GM18511 (cell line): ENCODE measurements around the gene CDH4.

Source experiments
- ATAC-seq: cut with Tn5 transposase; IDR thresholded peaks from one replicate; pipeline ENCODE4 v1.9.1; 2021; ENCODE audit warnings: mild to moderate bottlenecking, moderate library complexity; ENCODE audit not compliant: unreplicated experiment

The CDH4 gene

DNA sequence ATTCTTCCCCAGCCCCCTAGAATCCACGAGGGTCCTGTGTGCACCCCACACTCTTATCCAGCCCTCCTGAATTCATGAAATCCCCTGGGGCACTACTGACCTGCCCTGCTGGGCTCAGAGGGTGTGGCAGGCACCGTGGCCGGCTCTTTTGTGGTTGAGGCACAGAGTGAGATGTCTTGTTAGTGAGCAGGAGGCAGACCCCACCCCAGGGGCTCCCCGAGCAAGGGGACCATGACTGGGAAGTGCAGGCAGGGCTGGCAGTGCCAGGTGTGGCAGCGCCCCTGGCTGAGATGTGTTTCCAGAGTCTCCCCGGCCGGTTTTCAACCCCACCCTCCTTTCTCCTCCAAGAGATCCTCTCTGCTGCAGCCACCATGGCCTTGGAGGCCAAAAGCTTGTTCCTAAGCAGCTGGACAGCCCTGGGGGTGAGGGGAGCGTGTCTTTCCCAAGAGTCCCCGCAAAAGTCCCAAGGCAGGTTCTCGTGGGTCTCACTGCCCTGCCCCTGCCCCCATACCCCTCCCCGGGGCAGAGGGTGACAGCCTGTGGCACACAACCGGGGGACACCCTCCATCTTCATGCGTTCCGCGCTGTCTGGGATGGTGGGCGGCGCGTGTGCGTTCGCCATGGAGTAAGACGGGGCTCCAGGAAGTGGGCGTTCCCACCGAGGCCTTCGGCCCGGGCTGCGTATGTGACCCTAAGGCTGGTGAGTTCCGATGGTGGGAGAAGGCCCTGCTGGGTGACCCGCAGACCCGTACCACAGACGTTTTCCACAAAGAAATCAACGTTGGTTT, 604.8 kb downstream of the CDH4 start:
- ATAC-seq = no peak

DNA sequence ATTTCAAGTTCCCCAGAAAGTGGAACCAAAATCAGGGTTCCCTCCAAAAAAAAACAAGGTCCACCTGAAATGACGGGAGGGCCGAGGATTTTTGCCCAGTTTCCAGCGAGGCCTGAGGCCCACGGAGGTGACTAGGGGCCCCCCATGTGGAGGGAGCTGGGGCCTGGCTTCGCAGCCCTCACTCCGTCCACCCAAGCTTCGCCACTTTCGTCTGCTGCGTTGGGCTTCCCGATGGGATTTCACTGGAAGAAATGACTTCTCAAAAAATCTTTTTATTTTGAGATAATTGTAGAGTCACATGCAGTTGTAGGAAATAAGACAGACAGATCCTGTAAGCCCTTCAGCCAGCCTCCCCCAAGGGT, 605.3 kb downstream of the CDH4 start:
- ATAC-seq = no peak

DNA sequence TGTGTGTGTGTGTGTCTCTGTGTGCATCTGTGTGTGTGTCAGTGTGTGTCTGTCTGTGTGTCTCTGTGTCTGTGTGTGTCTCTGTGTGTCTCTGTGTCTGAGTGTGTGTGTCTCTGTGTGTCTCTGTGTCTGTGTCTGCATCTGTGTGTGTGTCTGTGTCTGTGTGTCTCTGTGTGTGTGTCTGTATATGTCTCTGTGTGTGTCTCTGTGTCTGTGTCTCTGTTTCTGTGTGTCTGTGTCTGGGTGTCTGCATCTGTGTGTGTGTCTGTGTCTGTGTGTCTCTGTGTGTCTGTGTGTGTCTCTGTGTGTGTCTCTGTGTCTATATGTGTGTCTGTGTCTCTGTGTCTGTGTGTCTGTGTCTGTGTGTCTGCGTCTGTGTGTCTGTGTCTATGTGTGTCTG, 605.8 kb downstream of the CDH4 start:
- ATAC-seq = no peak

DNA sequence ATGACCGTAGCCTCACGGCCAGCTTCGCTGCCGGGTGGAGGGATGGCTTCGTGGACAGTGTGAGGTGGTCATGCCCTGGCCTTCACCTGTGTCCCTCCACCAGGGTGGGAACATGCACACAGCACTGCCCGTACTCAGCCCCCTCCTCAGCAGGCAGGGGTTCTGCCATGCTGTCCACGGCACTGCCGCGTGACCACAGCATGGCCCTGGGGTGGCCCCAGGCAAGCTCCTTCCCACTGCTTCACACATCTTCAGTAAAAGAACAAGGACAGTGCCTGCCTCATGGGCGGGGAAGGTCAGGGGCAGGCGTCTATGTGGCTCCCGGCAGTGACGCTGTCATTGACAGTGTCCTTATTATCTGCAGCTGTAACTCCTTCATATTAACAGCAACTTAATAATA, 607.7 kb downstream of the CDH4 start:
- no peak for ATAC-seq

DNA sequence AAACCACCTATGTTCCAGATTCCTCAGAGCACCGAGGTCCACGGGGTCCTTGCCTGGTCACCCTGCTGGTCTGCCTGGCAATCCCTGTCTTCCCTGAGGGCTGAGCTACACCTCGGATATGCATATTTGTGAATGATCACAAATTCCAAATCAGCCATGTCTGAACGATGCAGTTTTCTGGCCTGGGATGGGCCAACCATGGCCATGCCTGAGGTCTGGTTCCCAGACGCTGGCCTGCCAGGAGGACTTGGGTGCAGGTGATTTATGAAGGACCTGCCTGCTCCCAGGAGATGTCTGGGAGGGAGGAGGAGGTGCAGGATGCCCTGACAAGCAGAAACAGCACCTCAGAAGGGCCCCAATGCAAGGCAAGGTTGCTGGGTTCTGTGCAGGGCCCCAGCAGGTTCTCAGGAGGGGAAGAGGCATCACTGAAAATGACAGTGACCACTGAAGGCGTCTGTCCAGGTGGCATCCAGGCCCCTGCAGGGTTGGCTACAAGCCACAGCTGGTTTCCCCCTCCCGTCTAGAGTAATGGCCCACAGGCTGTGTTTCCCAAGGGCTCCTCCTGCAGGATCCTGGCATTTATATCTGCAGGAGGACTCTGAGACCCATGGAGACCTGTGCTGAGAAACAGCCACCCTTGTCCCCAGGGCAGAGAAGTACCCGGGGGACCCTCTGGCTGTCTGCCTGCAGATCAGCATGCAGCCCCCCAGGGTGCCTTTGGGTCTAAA, 608.4 kb downstream of the CDH4 start:
- no peak for ATAC-seq

DNA sequence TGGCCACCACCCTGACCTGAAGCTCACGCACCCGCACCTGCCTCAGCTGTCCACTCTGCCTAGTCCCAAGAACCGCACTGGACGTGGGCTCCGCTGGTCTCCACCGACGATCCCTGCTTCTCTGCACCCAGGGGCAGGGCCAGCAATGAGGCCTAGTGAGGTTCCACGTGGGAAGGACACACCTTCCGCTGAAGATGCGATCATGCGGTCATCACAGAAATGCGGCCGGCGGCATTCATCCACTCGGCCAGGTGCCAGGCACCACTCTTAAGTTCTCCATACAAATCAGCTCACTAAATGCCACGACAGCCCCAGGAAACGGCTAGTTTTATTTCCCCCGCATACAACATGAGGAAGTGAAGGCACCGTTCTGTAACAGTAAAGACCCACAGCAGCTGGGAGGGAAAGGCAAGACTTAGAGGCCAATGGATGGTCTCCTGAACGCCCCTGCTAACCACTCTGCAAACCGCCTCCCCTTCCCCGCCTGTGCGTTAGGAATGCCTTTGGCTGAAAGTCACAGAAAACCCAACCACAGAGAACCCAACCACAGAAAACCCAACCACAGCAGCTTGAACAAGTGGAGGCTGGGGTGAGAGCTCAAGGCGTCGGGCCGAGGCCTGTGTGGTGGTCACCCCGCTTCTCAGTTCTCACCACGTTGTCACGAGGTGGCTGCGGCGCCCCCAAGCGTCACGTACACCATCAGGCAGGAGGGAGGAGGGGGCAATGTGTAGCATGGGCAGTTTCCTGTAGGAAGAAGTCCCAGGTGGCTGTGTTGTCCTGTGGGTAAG, 609.2 kb downstream of the CDH4 start:
- no peak for ATAC-seq

DNA sequence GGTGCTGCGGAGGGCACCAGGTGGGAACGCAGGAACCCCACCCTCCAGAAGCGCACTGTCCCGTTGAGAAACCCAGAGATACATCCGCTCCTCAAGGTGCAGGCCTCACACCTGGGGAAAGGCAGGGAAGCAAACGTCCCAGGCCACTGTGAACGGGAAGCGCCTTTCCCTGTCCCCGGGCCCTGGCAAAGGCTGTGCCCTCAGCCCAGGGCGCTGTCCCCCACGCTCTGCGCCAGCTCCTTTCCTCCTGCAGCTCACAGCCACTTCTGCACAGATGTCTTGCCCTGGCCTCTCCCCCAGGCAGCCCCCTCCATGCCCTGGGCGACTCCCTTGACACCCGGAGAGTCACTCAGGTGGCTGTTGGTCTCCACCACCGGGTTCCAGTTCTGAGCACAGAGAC, 609.8 kb downstream of the CDH4 start:
- no peak for ATAC-seq

DNA sequence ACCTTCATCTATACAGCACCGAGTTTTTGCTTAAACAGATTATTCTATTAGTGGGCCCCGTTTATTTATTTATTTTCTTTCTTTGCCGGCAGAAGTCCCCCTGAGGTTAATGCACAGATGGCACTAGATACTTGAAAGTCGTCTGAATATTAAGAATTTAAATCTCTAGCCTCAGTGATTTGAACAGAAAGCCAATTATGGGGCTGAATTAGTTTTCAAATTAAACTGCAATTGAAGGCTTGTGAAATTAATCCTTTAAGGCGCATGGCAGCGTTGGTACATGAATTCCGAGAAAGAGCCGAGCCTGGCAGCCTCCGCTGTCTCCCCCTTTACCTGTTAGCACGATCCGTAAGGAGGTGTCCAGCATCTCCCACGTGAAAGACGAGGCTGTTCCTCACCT, 610.8 kb downstream of the CDH4 start:
- ATAC-seq = no peak

DNA sequence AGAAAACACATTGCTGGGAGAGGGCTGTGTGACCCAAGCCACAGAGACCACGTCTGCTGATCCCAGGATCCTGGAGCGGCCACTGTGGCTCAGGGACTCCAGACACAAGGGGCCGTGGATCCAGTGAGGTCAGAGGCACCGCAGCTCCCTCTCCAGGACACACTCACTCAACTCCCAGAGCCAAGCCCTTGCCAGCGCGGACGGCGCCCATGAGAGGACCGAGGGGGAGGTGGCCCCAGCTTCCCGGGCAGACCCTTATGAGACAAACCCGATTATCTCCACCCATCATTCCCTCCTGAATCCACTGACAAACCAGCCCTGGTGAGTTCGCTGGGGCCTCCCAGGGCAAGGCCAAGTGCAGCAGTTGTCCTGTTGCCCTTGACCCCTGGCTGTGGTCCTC, 612.4 kb downstream of the CDH4 start:
- no peak for ATAC-seq

DNA sequence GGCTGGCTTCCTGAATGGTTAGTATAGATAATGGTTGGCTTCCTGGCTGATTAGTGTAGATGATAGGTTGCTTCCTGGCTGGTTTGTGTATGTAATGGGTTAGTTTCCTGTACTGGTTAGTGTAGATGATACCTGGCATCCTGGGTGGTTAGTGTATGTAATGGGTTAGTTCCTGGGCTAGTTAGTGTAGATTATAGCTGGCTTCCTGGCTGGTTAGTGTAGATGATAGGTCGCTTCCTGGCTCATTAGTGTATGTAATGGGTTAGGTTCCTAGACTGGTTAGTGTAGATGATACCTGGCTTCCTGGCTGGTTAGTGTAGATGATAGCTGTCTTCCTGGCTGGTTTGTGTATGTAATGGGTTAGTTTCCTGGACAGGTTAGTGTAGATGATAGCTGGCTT, 613.3 kb downstream of the CDH4 start:
- ATAC-seq = no peak

DNA sequence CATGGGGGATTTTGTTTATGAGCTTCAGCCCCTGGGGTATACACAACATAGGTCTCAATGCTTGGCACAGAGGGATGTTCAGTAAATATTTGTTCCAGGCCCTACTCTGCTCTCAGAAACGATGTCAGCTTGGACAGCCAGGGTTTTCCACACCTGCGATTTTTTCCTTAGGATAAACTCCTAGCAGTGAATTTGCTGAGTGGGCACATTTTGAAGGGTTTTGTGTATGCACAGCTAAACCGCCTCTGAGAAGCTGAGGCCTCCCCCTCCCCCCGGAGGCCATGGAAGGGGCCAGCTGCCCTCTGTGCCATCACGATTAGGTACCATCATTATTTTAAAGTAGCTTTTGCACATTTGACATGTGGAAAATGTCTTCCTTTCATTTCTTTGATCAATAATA, 614.1 kb downstream of the CDH4 start:
- ATAC-seq = no peak

DNA sequence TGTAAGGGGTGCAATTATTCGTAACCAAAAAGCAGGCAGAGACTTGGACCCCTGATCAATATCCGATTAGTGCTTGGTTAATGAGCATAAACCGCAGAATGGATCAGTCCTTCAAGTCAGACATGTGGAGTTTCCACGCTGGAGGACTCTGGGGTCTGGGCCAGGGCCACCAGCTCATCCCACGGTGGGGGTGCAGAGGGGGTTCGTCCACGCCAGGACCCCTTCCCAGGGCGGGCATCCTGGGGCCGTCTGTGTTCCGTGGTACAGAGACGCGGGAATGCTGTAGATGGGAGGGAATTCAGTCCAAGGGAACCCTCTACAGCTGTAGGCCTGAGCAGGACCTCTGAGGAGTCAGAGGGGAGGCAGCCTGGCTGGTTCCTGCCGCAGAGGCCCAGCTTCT, 615.9 kb downstream of the CDH4 start:
- no peak for ATAC-seq

DNA sequence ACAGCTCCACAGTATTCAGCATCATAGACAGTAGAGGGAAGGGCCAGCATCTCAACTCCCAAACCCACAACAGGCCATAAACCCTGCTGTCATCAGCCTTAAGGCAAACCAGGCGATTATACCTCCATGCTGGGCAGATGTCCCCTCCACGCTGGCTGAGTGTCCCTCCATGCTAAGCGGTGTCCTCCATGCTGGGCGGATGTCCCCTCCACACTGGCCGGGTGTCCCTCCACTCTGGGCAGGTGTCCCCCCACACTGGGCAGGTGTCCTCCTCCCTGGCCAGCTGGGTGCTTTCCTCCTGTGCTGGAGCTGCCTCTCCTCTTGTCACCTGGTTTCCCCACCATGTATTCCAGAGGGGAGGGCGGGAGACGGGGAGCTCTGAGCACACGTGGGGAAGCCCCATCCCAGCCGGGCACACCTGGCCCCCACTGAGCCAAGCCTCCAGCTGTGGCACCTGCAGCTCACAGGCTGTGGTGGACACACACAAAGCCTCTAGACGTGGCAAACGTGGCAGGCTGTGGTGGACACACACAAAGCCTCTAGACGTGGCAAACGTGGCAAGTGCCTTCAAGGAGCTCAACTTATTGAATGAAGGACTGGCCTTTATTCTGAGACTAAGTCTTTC, 616.5 kb downstream of the CDH4 start:
- ATAC-seq = no peak

DNA sequence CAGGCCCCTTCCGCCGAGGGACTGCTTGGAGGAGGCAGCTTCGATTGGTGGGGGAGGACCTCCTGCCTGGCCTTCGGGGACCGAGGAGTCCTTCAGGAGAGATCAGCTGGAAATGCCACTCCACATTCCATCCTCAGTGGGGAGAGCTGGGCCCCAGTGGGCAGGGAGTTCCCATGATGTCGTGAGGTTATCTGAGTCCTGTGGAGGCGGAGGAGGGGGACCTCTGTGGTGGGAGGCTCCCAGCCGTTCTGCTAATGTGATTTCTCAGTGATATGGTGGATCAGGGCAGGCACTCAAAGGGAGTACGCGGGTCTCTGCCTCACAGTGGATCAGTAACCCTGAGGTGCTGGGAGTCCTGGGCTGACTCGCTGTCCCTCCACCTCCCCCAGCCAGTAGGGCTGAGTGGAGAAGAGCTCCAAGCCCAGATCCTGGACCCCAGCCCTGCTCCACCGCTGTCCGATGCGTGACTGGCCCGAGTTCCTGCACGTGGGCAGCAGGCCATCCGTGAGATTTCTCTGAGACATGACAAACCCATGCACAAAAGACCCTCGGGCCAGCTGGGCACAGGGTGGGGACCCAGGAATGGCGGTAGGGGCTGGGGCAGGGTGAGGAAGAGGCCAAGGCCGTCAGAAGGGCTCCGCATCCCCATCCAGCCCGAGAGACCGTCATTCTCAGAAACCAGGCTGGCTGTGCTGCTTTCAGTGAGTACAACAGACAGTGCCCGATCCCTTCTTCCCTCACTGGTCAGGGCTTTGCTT, 617.9 kb downstream of the CDH4 start:
- no peak for ATAC-seq

DNA sequence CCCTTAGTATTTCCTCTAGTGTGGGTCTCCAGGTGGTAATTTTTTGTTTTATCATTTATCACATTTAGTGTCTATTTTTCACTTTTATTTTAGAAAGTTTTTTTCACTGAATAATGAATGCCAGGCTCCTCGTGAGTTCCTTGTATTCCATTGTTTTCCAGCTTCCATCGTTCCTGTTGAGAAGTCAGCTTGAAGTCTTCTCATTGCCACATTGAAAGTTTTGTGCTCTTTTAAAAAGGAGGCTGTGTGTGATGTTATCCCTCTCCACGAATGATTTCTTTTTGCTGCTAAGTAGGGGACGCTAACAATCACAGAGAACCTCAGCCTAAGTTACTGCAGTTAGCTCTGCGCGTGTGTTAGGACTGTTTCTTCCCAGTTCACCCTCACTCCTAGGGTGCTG, 619.1 kb downstream of the CDH4 start:
- ATAC-seq = no peak

DNA sequence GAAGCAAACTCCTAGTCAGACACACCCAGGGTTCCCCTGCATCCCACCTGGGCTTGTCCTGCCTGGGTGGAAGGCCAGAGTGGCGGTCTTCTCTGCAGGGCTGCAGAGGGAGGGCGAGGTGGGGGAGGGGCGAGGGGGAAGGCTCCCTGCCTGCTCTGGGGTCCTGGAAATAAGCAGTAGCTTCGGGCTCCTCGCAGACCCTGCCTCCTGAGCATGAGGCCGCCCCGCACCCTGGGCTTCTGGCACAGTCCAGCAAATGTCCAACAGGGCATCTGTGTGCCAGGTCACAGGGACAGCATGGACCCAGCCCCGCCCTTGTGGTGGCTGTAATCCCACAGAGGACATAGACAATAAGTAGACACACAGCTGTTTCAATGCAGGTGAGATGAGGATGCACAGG, 619.9 kb downstream of the CDH4 start:
- ATAC-seq = no peak

DNA sequence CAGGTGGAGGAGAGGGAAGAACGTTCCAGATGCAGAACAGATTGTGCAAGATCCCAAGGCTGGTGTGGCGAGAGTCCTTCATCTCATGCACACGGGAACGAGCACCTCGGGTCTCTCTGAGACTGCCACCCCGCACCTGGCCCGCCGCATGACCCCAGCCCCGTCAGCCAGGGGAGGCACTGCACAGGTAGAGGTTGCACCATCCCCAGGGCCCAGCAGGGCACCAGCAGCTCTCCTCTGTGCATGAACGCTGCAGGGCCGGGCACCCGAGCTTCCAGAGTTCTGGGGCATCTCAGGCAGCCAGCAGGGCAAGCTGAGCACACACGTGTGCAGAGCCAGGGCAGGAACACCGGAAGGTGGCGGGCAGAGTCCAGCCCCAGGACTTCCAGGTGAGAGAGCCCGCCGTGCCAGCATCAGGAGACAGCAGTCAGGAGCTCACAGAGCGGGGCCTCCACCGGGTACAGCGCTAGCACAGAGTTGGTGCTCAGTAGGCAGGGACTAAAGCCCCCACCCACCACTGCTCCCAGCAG, 620.4 kb downstream of the CDH4 start:
- ATAC-seq = no peak

DNA sequence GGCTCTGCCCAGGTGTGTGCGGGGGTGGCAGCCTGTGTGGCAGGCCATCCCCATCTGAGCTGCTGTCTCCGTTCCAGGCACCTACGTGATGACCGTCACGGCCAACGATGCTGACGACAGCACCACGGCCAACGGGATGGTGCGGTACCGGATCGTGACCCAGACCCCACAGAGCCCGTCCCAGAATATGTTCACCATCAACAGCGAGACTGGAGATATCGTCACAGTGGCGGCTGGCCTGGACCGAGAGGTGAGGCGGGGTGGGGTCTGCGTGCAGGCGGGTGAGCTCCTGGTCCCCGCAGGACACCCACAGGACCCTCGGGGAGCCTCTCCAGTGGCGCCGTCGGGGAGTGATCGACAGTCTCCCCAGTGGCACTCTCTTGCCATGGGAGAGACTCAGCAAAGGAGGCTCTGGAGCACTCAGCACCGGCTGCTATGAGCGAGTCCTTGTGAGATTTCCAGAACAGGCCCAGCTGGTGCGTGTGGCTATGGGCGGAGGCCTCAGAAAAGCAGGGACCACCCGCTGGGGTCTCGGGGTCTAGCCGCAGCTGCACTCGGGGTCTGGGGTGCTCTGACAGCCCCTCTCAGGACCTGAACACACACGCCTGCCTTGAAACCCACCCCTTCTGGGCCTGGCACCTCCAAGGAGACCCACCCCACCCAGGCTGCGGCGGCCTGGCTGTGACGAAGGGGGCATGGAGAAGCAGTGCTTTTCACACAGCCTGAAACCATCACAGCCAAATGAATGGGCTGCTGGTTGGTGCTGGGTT, 621.8 kb downstream of the CDH4 start:
- no peak for ATAC-seq

DNA sequence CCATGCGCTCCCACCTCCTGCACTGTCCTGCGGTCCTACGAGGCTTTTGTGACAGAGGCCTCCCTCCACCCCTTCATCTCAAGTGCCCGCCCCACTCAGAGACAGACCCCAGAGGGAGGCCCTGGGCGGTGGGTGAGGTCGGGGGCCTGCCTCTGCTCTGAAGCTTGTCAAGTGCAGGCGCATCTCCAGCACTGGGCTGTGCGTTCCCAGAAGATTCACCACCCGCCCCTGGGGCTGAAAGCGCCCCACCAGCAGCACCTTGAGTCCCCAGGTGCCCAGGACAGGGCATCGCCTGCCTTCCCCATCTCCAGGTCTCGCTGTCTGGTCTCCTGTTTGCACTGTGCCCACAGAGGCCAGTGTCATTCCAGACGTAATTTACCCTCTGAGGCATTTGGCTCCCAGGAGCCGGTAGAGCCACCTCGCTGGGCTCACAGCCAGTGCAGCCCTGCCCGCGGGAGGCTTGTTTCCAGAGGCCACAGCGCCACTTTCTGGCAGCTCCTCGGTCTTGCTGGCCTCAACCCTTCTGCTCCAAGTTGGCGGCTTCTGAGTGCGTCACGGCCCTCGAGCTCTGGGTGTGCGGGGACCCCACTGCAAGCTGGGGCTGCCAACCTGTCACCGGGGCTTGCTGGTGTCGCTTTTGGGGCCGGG, 622.5 kb downstream of the CDH4 start:
- ATAC-seq = no peak
